ENCODE results near the gene SF1. TPM values are rescaled to one million over a fixed set of nuclear protein-coding genes. Genes with fewer than 3 reads are reported as not detected.

SF1 gene
- total and polyA plus RNA-seq, 2 of the 4 experiments (the other 2 are of a cell fraction) = 56.8 to 88.0 TPM

GRCh38 chr11:64767344-64768299, 10.7 kb downstream of the SF1 start:
- Histone ChIP-seq H2BK15ac (ENCODE audit: low read depth, low read length) (no peak overlapping the region), H2AK9ac (replicated peaks; ENCODE audit: low read depth, low read length, poor library complexity) (peak overlapping the region; percentile 53), H3K4me1 (ENCODE audit: control insufficient read depth, insufficient read depth, low read length) (peaks cover 13% of the 10 kb centered on the region), H3K23ac (ENCODE audit: low read depth, low read length) (no peak overlapping the region), H3K27me3 (ENCODE audit: control insufficient read depth, insufficient read depth, low read length) (no peaks in the 10 kb centered on the region), H4K91ac (ENCODE audit: insufficient read depth, low read depth, low read length) (no peak overlapping the region), H3K4me2 (ENCODE audit: low read depth, low read length) (no peak overlapping the region), H3K56ac (ENCODE audit: extremely low read depth, insufficient read depth, low read length) (no peak overlapping the region), H2BK5ac (ENCODE audit: low read depth, low read length, poor library complexity, severe bottlenecking) (no peak overlapping the region), H3K9me1 (ENCODE audit: insufficient read depth, low read length) (peaks cover 8% of the 10 kb centered on the region; the same call in 1 of the 2 replicates), H2BK20ac (ENCODE audit: low read depth, low read length) (no peak overlapping the region), H3K14ac (replicated peaks; ENCODE audit: low read depth, low read length) (no peak overlapping the region), H3K79me1 (ENCODE audit: low read depth in 1 of 2, low read length in 2 of 2) (peaks cover 42 to 87% of the 10 kb centered on the region in 2 experiments), H3K9ac (ENCODE audit: low read depth, low read length) (no peak overlapping the region), H3K27ac (ENCODE audit: insufficient read depth, low read length) (no peak overlapping the region), H3K18ac (ENCODE audit: low read depth, low read length) (no peak overlapping the region), H2AFZ (replicated peaks; ENCODE audit: low read length, poor library complexity) (peak overlapping the region; percentile 44), H2AK5ac (ENCODE audit: low read depth, low read length) (no peak overlapping the region), H3K4ac (ENCODE audit: low read depth, low read length) (no peak overlapping the region), H3K4me3 (ENCODE audit: insufficient read depth, low read depth, low read length) (no peak overlapping the region), H2BK120ac (ENCODE audit: low read depth, low read length) (no peak overlapping the region), H4K5ac (ENCODE audit: low read depth, low read length) (no peak overlapping the region), H3K36me3 (ENCODE audit: control insufficient read depth, insufficient read depth, low read length) (peaks cover 91% of the 10 kb centered on the region), H4K20me1 (ENCODE audit: insufficient read depth, low read length) (peaks cover 85% of the 10 kb centered on the region), H4K8ac (ENCODE audit: low read depth in 2 of 2, low read length in 2 of 2) (no peak overlapping the region), H3K9me3 (ENCODE audit: control insufficient read depth, insufficient read depth, low read length) (no peaks in the 10 kb centered on the region)
- no TSS peak for BruUV-seq (replicated peaks)
- 41% methylated on average over 3 of the region's 19 CpGs; no CpG with 5 or more reads in 1 of the 2 experiments for WGBS, 2 experiments (ENCODE audit: extremely low coverage in 2 of 2, insufficient read length in 1 of 2)
- peak; percentile 29; the same call in 1 of the 2 replicates for TF ChIP-seq RAD21 (IDR thresholded peaks at IDR 0.05; ENCODE audit: low read length)
- TF ChIP-seq MXI1 (IDR thresholded peaks at IDR 0.05; ENCODE audit: borderline replicate concordance, low read depth, low read length) = no peak
- TF ChIP-seq MAFK (IDR thresholded peaks at IDR 0.05; ENCODE audit: low read depth, low read length) = no peak
- TF ChIP-seq CTCF (conservative IDR thresholded peaks at IDR 0.05; ENCODE audit: low read depth, low read length) = peak; percentile 63
- peak; percentile 37 for TF ChIP-seq SMC3 (IDR thresholded peaks at IDR 0.05; ENCODE audit: low read depth, low read length)
- TF ChIP-seq RCOR1 (IDR thresholded peaks at IDR 0.05; ENCODE audit: insufficient replicate concordance, low read length) = no peak
- ChIA-PET CTCF (no interaction called here), POLR2A (ENCODE audit: unreplicated experiment) (no interaction called here)
- peak; percentile 53 for ATAC-seq (ENCODE audit: low read depth)
- DNase-seq = peak; percentile 60
- intact Hi-C loops (cut with micrococcal nuclease) = loop anchor here (1.0 to 2.0 kb wide), 3 partner anchors 10 to 79 kb away; no protein-coding TSS in a partner anchor
- in situ Hi-C loops (cut with MboI; ENCODE audit: low sequenced_read_pairs) = no loop called here
- dilution Hi-C loops (cut with HindIII; ENCODE audit: low sequenced_read_pairs, unreplicated experiment) = no loop called here
